BJ (cell line): ENCODE results near the gene KATNB1. TPM values are rescaled to one million over a fixed set of nuclear protein-coding genes. Genes with fewer than 3 reads are reported as not detected.

Experiments
- CTCF ChIA-PET: fragments of 350-600 bp; formaldehyde crosslinking; extraction: SDS; loops from one replicate; lab custom pipeline; 2021; ENCODE audit warnings: antibody characterized with exemption, inconsistent platforms; lab: Yijun Ruan, JAX
- POLR2A ChIA-PET: fragments of 300-600 bp; sonication (Branson Sonifier 250); formaldehyde crosslinking; extraction: SDS; loops from one replicate; lab custom pipeline; 2021; ENCODE audit warnings: antibody characterized with exemption; lab: Charles Lee
- DNase-seq: peaks from one replicate; pipeline ENCODE4 v3.0.0-alpha.2; 2011; ENCODE audit warnings: low read depth
- H3K27me3 ChIP-seq: 2 replicates; pipeline ENCODE4 v1.6.0; 2011; ENCODE audit warnings: low read length; ENCODE audit not compliant: control insufficient read depth, insufficient read depth
- H3K36me3 ChIP-seq: 2 replicates; pipeline ENCODE4 v1.5.1; 2011; ENCODE audit warnings: low read length; ENCODE audit not compliant: control insufficient read depth, insufficient read depth
- H3K4me3 ChIP-seq: 2 replicates; pipeline ENCODE4 v1.5.1; 2011; ENCODE audit warnings: low read depth, mild to moderate bottlenecking, control low read depth, low read length
- polyA plus RNA-seq: library from polyadenylated mRNA; depleted of rRNA; stranded (reverse); fragments of >200 nt; gene quantifications from 2 replicates; pipeline ENCODE4 v1.2.3, GENCODE V29; 2011
- TF ChIP-seq, protein P1 (sequence below): IDR thresholded peaks from 2 replicates; pipeline ENCODE4 v1.5.1; 2011; ENCODE audit warnings: low read depth, mild to moderate bottlenecking, control low read depth, inconsistent platforms, low read length, moderate library complexity; ENCODE audit not compliant: insufficient read depth

The KATNB1 gene
- polyA plus RNA-seq, 1 experiment: 28.1 TPM

DNA sequence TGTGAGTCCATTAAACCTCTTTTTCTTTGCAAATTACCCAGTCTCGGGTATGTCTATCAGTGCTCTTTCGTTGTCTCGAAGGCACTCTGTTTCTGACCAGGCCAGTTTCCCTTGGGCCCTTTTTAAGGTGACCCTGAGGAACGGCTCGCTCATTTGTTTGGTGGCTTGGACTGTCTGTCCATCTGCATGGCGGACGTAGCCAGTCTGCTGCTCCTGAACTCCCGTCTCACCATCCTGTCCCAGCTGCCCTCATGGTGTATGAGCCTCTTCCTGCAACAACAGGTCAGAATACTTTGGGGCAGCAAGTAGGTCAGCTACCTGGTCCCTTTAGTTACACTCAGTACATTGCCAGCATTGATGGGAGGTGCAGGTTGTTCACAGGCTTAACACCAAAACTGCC is 22.0 kb upstream of the KATNB1 start:
- Histone ChIP-seq H3K27me3 (peaks cover 14% of the 10 kb centered on the region), H3K4me3 (no peak overlapping the region), H3K36me3 (no peaks in the 10 kb centered on the region)
- ChIA-PET POLR2A (no interaction called here), CTCF (interaction anchor here (0.6 to 1.9 kb wide), 2 partner anchors 12 to 116 kb away, joined by 4 read pairs; no protein-coding TSS in a partner anchor)
- TF ChIP-seq, protein P1, sequence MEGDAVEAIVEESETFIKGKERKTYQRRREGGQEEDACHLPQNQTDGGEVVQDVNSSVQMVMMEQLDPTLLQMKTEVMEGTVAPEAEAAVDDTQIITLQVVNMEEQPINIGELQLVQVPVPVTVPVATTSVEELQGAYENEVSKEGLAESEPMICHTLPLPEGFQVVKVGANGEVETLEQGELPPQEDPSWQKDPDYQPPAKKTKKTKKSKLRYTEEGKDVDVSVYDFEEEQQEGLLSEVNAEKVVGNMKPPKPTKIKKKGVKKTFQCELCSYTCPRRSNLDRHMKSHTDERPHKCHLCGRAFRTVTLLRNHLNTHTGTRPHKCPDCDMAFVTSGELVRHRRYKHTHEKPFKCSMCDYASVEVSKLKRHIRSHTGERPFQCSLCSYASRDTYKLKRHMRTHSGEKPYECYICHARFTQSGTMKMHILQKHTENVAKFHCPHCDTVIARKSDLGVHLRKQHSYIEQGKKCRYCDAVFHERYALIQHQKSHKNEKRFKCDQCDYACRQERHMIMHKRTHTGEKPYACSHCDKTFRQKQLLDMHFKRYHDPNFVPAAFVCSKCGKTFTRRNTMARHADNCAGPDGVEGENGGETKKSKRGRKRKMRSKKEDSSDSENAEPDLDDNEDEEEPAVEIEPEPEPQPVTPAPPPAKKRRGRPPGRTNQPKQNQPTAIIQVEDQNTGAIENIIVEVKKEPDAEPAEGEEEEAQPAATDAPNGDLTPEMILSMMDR: no peak
- DNase-seq: no peak

GRCh38 chr16:57714047-57714446 is 21.5 kb upstream of the KATNB1 start:
- CTCF ChIA-PET: interaction anchor here (1.9 kb wide), 1 partner anchor 11 kb away, joined by 4 read pairs; no protein-coding TSS in a partner anchor
- H3K27me3 ChIP-seq: peaks cover 14% of the 10 kb centered on the region
- TF ChIP-seq, protein P1: no peak
- H3K36me3 ChIP-seq: no peaks in the 10 kb centered on the region
- no peak for DNase-seq
- no peak overlapping the region for H3K4me3 ChIP-seq
- POLR2A ChIA-PET: no interaction called here

GRCh38 chr16:57720142-57720575 is 15.4 kb upstream of the KATNB1 start:
- CTCF ChIA-PET: interaction anchor here (1.6 to 1.8 kb wide), 2 partner anchors 141 to 144 kb away, joined by 3 to 20 read pairs; no protein-coding TSS in a partner anchor
- POLR2A ChIA-PET: no interaction called here
- Histone ChIP-seq H3K27me3 (peaks cover 4% of the 10 kb centered on the region; the same call in 1 of the 2 replicates), H3K36me3 (no peaks in the 10 kb centered on the region), H3K4me3 (no peak overlapping the region)
- no peak for DNase-seq
- TF ChIP-seq, protein P1: peak; percentile 78

DNA sequence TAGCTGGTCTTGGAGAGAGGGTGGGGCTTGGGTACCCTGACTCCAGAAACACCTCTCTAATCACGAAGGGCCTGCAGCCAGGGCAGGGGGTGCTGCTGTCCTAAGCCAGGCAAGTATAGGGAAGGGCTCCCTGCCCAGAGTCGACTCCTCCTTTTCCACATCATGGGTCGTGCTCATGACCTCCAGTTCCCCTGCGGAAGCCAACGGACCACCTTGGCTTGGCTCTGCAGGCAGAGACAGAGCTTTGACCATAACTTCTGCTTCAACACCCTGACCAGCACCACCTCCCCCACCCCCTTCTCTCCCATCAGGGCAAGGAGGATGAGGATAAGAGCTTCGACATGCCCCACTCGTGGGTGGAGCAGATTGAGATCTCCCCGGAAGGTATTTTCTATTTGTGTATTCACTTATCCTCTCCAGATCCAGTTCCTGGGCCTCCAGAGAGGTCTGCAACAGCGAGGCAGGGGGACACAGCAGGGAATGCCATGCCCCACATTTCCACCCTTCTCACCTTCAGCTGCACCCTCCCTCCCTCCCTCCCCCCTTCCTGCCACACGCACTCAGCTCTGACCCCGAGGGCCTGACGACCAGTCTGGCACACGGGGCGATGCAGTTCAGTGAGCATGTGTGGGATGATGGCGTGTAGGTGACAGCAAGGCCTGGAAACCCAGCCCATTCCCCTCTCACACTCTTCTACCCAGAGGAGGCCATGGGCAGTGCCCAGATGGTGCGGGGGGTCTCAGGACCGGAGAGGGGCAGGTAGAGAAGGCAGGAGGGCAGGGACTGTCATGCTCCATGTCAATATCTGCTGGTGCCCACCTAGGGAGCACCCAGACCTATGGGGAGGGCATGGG is 14.0 kb upstream of the KATNB1 start:
- peaks cover 2% of the 10 kb centered on the region for H3K27me3 ChIP-seq
- H3K4me3 ChIP-seq: no peak overlapping the region
- TF ChIP-seq, protein P1: no peak
- ChIA-PET CTCF (interaction anchor here (0.8 to 1.5 kb wide), 4 partner anchors 14 to 145 kb away, joined by 3 to 7 read pairs (median 4); partner anchors contain the start of gene KATNB1), POLR2A (no interaction called here)
- no peaks in the 10 kb centered on the region for H3K36me3 ChIP-seq
- no peak for DNase-seq

DNA sequence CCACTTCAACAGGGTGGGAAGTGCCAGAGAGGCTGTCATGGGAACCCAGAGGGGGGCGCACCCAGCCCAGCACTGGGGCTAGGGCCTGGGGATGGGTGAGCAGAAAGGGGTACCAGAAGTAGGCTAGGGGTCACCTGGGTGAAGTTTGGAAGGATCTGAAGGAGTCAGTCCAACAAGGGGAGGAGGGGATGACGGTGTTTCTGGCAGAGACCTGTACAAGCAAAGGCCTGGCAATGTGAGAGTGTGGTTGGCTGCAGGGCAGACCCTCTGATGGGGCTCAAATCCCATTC is 13.4 kb upstream of the KATNB1 start:
- TF ChIP-seq, protein P1: no peak
- DNase-seq: no peak
- Histone ChIP-seq H3K27me3 (peaks cover 2% of the 10 kb centered on the region), H3K36me3 (no peaks in the 10 kb centered on the region), H3K4me3 (no peak overlapping the region)
- CTCF ChIA-PET: interaction anchor here (0.9 to 1.8 kb wide), 2 partner anchors 141 to 145 kb away, joined by 4 read pairs; no protein-coding TSS in a partner anchor
- POLR2A ChIA-PET: no interaction called here
